Calu3 (cell line): ENCODE data around the gene NWD2. TPM values are rescaled to one million over a fixed set of nuclear protein-coding genes. Genes with fewer than 3 reads are reported as not detected.
A peak's percentile ranks its signal among the peaks of the same experiment; 100 is the strongest.

ENCODE experiments used
- BruUV-seq: library from RNA; stranded (reverse); fragments of 400-500 nt; replicated peaks from 2 replicates; lab custom pipeline; 2021; lab: Mats Ljungman, UMichigan
- CTCF ChIA-PET: fragments of 300-600 bp; sonication (Branson Sonifier 250); formaldehyde crosslinking; loops from one replicate; lab custom pipeline; 2022; ENCODE audit warnings: antibody characterized with exemption; lab: Charles Lee
- DNase-seq: peaks from one replicate; pipeline ENCODE4 v3.0.0; 2022
- H3K27ac Mint-ChIP-seq: one replicate; pipeline ENCODE4 v1.8.0; 2022; ENCODE audit warnings: mixed read lengths; ENCODE audit not compliant: unreplicated experiment
- H3K27me3 Mint-ChIP-seq: one replicate; pipeline ENCODE4 v1.8.0; 2022; ENCODE audit warnings: mixed read lengths; ENCODE audit not compliant: unreplicated experiment
- H3K36me3 Mint-ChIP-seq: one replicate; pipeline ENCODE4 v1.8.0; 2022; ENCODE audit warnings: mild to moderate bottlenecking, moderate library complexity, mixed read lengths; ENCODE audit not compliant: insufficient read depth, unreplicated experiment
- H3K4me1 Mint-ChIP-seq: one replicate; pipeline ENCODE4 v1.8.0; 2022; ENCODE audit warnings: mild to moderate bottlenecking, low read depth, mixed read lengths; ENCODE audit not compliant: unreplicated experiment
- H3K4me3 Mint-ChIP-seq: one replicate; pipeline ENCODE4 v1.8.0; 2022; ENCODE audit warnings: mild to moderate bottlenecking, low read depth, moderate library complexity, mixed read lengths; ENCODE audit not compliant: unreplicated experiment
- H3K9me3 Mint-ChIP-seq: one replicate; pipeline ENCODE4 v1.8.0; 2022; ENCODE audit warnings: low read depth, mixed read lengths; ENCODE audit not compliant: unreplicated experiment
- intact Hi-C: fragments of 100-400 bp; cut with micrococcal nuclease; formaldehyde crosslinking; loops from one replicate; pipeline ENCODE4 v1.10.0; 2022; ENCODE audit not compliant: unreplicated experiment
- total RNA-seq: library from RNA; stranded (reverse); gene quantifications from 2 replicates; pipeline ENCODE4 v1.2.3, GENCODE V29; 2022
- TF ChIP-seq, protein P1 (sequence below): fragments of 200-600 bp; IDR thresholded peaks from one replicate; pipeline ENCODE4 v1.8.0; 2022; ENCODE audit warnings: antibody characterized with exemption; ENCODE audit not compliant: unreplicated experiment

NWD2 gene
- total RNA-seq, 1 experiment from 2014 or later, result 1.4 TPM

GRCh38 chr4:37430718-37431416, 186.3 kb downstream of the NWD2 start:
- TF ChIP-seq, protein P1, sequence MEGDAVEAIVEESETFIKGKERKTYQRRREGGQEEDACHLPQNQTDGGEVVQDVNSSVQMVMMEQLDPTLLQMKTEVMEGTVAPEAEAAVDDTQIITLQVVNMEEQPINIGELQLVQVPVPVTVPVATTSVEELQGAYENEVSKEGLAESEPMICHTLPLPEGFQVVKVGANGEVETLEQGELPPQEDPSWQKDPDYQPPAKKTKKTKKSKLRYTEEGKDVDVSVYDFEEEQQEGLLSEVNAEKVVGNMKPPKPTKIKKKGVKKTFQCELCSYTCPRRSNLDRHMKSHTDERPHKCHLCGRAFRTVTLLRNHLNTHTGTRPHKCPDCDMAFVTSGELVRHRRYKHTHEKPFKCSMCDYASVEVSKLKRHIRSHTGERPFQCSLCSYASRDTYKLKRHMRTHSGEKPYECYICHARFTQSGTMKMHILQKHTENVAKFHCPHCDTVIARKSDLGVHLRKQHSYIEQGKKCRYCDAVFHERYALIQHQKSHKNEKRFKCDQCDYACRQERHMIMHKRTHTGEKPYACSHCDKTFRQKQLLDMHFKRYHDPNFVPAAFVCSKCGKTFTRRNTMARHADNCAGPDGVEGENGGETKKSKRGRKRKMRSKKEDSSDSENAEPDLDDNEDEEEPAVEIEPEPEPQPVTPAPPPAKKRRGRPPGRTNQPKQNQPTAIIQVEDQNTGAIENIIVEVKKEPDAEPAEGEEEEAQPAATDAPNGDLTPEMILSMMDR, result no peak
- no peaks in the 10 kb centered on the region for H3K27me3 Mint-ChIP-seq
- H3K27ac Mint-ChIP-seq, result peak overlapping the region; percentile 67
- no peaks in the 10 kb centered on the region for H3K9me3 Mint-ChIP-seq
- H3K4me1 Mint-ChIP-seq, result peaks cover 30% of the 10 kb centered on the region
- BruUV-seq, result no TSS peak
- no peak overlapping the region for H3K4me3 Mint-ChIP-seq
- intact Hi-C loops, result no loop called here
- no peak for DNase-seq
- CTCF ChIA-PET, result no interaction called here
- no peaks in the 10 kb centered on the region for H3K36me3 Mint-ChIP-seq

GRCh38 chr4:37431417-37431743, 186.8 kb downstream of the NWD2 start:
- intact Hi-C loops, result no loop called here
- TF ChIP-seq, protein P1, result no peak
- BruUV-seq, result no TSS peak
- no peaks in the 10 kb centered on the region for H3K9me3 Mint-ChIP-seq
- H3K4me3 Mint-ChIP-seq, result no peak overlapping the region
- CTCF ChIA-PET, result no interaction called here
- H3K27ac Mint-ChIP-seq, result peak overlapping the region; percentile 67
- no peak for DNase-seq
- no peaks in the 10 kb centered on the region for H3K27me3 Mint-ChIP-seq
- H3K4me1 Mint-ChIP-seq, result peaks cover 30% of the 10 kb centered on the region
- no peaks in the 10 kb centered on the region for H3K36me3 Mint-ChIP-seq

GRCh38 chr4:37434469-37434868, 189.9 kb downstream of the NWD2 start:
- Mint-ChIP-seq H3K4me3 (no peak overlapping the region), H3K27ac (no peak overlapping the region), H3K27me3 (no peaks in the 10 kb centered on the region), H3K36me3 (no peaks in the 10 kb centered on the region), H3K9me3 (no peaks in the 10 kb centered on the region), H3K4me1 (peaks cover 39% of the 10 kb centered on the region)
- TF ChIP-seq, protein P1, result no peak
- DNase-seq, result no peak
- CTCF ChIA-PET, result interaction anchor here (0.6 to 1.5 kb wide), 5 partner anchors 9 to 368 kb away, joined by 4 to 5 read pairs (median 4); no protein-coding TSS in a partner anchor
- intact Hi-C loops, result no loop called here
- BruUV-seq, result no TSS peak

- Mint-ChIP-seq H3K27me3 (no peaks in the 10 kb centered on the region), H3K36me3 (peaks cover 5% of the 10 kb centered on the region), H3K4me1 (peaks cover 42% of the 10 kb centered on the region), H3K4me3 (no peak overlapping the region), H3K9me3 (no peaks in the 10 kb centered on the region), H3K27ac (no peak overlapping the region)
- DNase-seq, result no peak
- BruUV-seq, result no TSS peak
- CTCF ChIA-PET, result no interaction called here
- TF ChIP-seq, protein P1, result no peak
- intact Hi-C loops, result no loop called here
These were observed 192.0 kb downstream of the NWD2 start for GRCh38 chr4:37436546-37436945.
